Astrocyte (in vitro differentiated cells and primary cell): ENCODE measurements around the gene TMEM150A.

Source experiments
- EZH2 ChIP-seq: IDR thresholded peaks from 2 replicates; pipeline ENCODE4 v1.6.1; 2012; ENCODE audit warnings: mild to moderate bottlenecking, low read length, inconsistent platforms; ENCODE audit not compliant: insufficient read depth
- TF ChIP-seq, protein P1 (sequence below): IDR thresholded peaks from 2 replicates; pipeline ENCODE4 v1.5.1; 2011; ENCODE audit warnings: low read depth, mild to moderate bottlenecking, inconsistent platforms, low read length, moderate library complexity; ENCODE audit not compliant: insufficient read depth

DNA sequence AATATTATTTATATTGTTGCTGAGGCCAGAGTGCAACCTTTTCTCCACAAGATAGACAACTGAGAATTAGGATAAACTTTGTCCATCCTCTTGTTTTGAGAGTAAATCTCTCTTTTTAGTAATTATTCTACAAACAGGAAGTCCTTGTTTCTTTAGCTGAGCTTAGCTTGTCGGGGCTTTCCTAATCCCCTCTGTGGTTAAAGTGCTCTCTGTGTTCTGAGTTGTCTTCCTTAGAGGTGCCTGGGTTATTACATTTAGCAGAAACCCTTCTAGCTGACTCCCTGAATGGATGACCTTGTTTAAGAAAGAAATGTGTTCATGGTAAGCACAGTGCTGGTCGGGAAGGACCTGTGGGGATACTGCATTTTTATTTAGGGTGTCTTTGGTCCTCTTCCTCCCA is 26.2 kb upstream of the TMEM150A start:
- TF ChIP-seq, protein P1, sequence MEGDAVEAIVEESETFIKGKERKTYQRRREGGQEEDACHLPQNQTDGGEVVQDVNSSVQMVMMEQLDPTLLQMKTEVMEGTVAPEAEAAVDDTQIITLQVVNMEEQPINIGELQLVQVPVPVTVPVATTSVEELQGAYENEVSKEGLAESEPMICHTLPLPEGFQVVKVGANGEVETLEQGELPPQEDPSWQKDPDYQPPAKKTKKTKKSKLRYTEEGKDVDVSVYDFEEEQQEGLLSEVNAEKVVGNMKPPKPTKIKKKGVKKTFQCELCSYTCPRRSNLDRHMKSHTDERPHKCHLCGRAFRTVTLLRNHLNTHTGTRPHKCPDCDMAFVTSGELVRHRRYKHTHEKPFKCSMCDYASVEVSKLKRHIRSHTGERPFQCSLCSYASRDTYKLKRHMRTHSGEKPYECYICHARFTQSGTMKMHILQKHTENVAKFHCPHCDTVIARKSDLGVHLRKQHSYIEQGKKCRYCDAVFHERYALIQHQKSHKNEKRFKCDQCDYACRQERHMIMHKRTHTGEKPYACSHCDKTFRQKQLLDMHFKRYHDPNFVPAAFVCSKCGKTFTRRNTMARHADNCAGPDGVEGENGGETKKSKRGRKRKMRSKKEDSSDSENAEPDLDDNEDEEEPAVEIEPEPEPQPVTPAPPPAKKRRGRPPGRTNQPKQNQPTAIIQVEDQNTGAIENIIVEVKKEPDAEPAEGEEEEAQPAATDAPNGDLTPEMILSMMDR, result no peak
- no peak for TF ChIP-seq EZH2
